Endothelial cell of umbilical vein (primary cell): ENCODE results near the gene SFTPA1. TPM values are rescaled to one million over a fixed set of nuclear protein-coding genes. Genes with fewer than 3 reads are reported as not detected.

Source experiments
- BruUV-seq: library from RNA; stranded (reverse); fragments of 400-500 nt; replicated peaks from 2 replicates; lab custom pipeline; 2021; lab: Mats Ljungman, UMichigan
- CTCF ChIA-PET: fragments of 300-600, 350-600 bp; sonication (Branson Sonifier 250); formaldehyde crosslinking; loops from one replicate; lab custom pipeline; 2021; ENCODE audit warnings: antibody characterized with exemption, inconsistent platforms; lab: Charles Lee
- POLR2A ChIA-PET: fragments of 300-600, 350-600 bp; sonication (Branson Sonifier 250); formaldehyde crosslinking; loops from one replicate; lab custom pipeline; 2021; ENCODE audit warnings: antibody characterized with exemption, inconsistent platforms; lab: Charles Lee
- DNase-seq: peaks from one replicate; pipeline ENCODE4 v3.0.0-alpha.2; 2011; ENCODE audit warnings: low read depth, low spot score
- FAIRE-seq: peaks from 2 replicates; lab custom pipeline; 2011; peaks lifted over from hg19 to GRCh38; lab: Jason Lieb, UNC
- H2AFZ ChIP-seq: 2 replicates; pipeline ENCODE4 v1.6.0; 2012; ENCODE audit warnings: low read depth, low read length, control low read depth, inconsistent platforms
- H3K27ac ChIP-seq: 2 replicates; pipeline ENCODE4 v1.5.1; 2011; ENCODE audit warnings: low read depth, mild to moderate bottlenecking, control low read depth, low read length, moderate library complexity; ENCODE audit not compliant: insufficient read depth
- H3K27me3 ChIP-seq, 2 experiments: 2 replicates each; pipeline versions ENCODE4 v1.6.0 to v1.6.1; 2011; ENCODE audit warnings: low read length in 2 of 2, mixed read lengths in 1 of 2; ENCODE audit not compliant: control insufficient read depth in 2 of 2, insufficient read depth in 2 of 2
- H3K36me3 ChIP-seq, 2 experiments: 2 replicates in 1 of 2; 3 replicates in 1 of 2; pipeline ENCODE4 v1.5.1; 2011; ENCODE audit warnings: low read length in 2 of 2, mild to moderate bottlenecking in 1 of 2, moderate library complexity in 1 of 2; ENCODE audit not compliant: control insufficient read depth in 2 of 2, insufficient read depth in 2 of 2; ENCODE audit errors: extremely low read depth in 1 of 2
- H3K4me1 ChIP-seq: 3 replicates; pipeline ENCODE4 v1.5.1; 2011; ENCODE audit warnings: mild to moderate bottlenecking, low read length; ENCODE audit not compliant: control insufficient read depth, insufficient read depth; ENCODE audit errors: extremely low read depth
- H3K4me2 ChIP-seq: 2 replicates; pipeline ENCODE4 v1.6.1; 2011; ENCODE audit warnings: low read length, control low read depth, mixed read lengths; ENCODE audit not compliant: insufficient read depth
- H3K4me3 ChIP-seq, 3 experiments: fragments of 200-600 bp in 1 of 3; sonication (generic), shearing (Covaris generic) in 1 of 3; replicated peaks in 1 of 3; 2 replicates each; pipeline ENCODE4 v1.5.1; 2011 to 2016; ENCODE audit warnings: control low read depth in 3 of 3, low read length in 3 of 3, mild to moderate bottlenecking in 2 of 3, inconsistent platforms in 1 of 3, low read depth in 1 of 3, moderate library complexity in 1 of 3; ENCODE audit not compliant: insufficient read depth in 1 of 3
- H3K79me2 ChIP-seq: 2 replicates; pipeline ENCODE4 v1.6.0; 2012; ENCODE audit warnings: low read length, inconsistent platforms; ENCODE audit not compliant: control insufficient read depth, insufficient read depth
- H3K9ac ChIP-seq: replicated peaks from 2 replicates; pipeline ENCODE3; 2011; ENCODE audit warnings: low read length, control low read depth; ENCODE audit not compliant: insufficient read depth; ENCODE audit errors: extremely low read depth
- H3K9me1 ChIP-seq: replicated peaks from 3 replicates; pipeline ENCODE4 v1.6.0; 2011; ENCODE audit warnings: mild to moderate bottlenecking, low read length; ENCODE audit not compliant: control insufficient read depth, insufficient read depth; ENCODE audit errors: extremely low read depth
- H3K9me3 ChIP-seq: replicated peaks from 2 replicates; pipeline ENCODE4 v1.5.1; 2012; ENCODE audit warnings: low read length, inconsistent platforms; ENCODE audit not compliant: control insufficient read depth, insufficient read depth
- H4K20me1 ChIP-seq: replicated peaks from 2 replicates; pipeline ENCODE3; 2011; ENCODE audit warnings: mild to moderate bottlenecking, low read length; ENCODE audit not compliant: control insufficient read depth, insufficient read depth; ENCODE audit errors: extremely low read depth
- EZH2 ChIP-seq: IDR thresholded peaks from 2 replicates; pipeline ENCODE4 v1.6.1; 2012; ENCODE audit warnings: borderline replicate concordance, low read depth, mild to moderate bottlenecking, moderate library complexity, low read length, inconsistent platforms; ENCODE audit not compliant: severe bottlenecking
- FOS ChIP-seq: IDR thresholded peaks from 2 replicates; pipeline ENCODE4 v1.6.1; 2011; ENCODE audit warnings: mild to moderate bottlenecking, low read length, moderate library complexity, borderline replicate concordance; ENCODE audit not compliant: insufficient read depth
- GATA2 ChIP-seq: IDR thresholded peaks from 2 replicates; pipeline ENCODE4 v1.7.0; 2011; ENCODE audit warnings: low read depth, mild to moderate bottlenecking, moderate library complexity, mixed read lengths, low read length; ENCODE audit not compliant: insufficient read length, insufficient read depth
- JUN ChIP-seq: IDR thresholded peaks from 2 replicates; pipeline ENCODE4 v1.6.1; 2011; ENCODE audit warnings: borderline replicate concordance, low read depth; ENCODE audit not compliant: insufficient read length, insufficient read depth
- MYC ChIP-seq: IDR thresholded peaks from one replicate; pipeline ENCODE4 v1.6.1; 2011; ENCODE audit warnings: mild to moderate bottlenecking, low read depth, low read length
- POLR2A ChIP-seq: IDR thresholded peaks from 2 replicates; pipeline ENCODE4 v1.6.1; 2012; ENCODE audit warnings: low read depth, mild to moderate bottlenecking, control low read depth, low read length
- POLR2AphosphoS5 ChIP-seq: IDR thresholded peaks from 2 replicates; pipeline ENCODE4 v1.6.1; 2012; ENCODE audit warnings: low read depth, mild to moderate bottlenecking, control low read depth, low read length, moderate library complexity; ENCODE audit not compliant: insufficient read depth
- dilution Hi-C: fragments of 300-500 bp; cut with MboI; formaldehyde crosslinking; loops from one replicate; pipeline ENCODE4 v1.15.0; 2019; ENCODE audit warnings: low sequenced_read_pairs; ENCODE audit not compliant: extremely low pct_ligation_motif_present
- intact Hi-C: fragments of 100-400 bp; cut with micrococcal nuclease; formaldehyde crosslinking; loops from one replicate; pipeline ENCODE4 v1.10.0; 2022
- polyA plus RNA-seq, 4 experiments: library from polyadenylated mRNA; depleted of rRNA in 3 of 4; stranded (reverse) in 3 of 4; unstranded in 1 of 4; fragments of >200 nt; gene quantifications; 2 replicates each; pipeline versions ENCODE4 v1.2.1 to v1.2.3, GENCODE V29; 2011 to 2012; ENCODE audit warnings: missing spikeins in 1 of 4
- total RNA-seq: library from RNA; stranded (reverse); gene quantifications from 2 replicates; pipeline ENCODE4 v1.2.3, GENCODE V29; 2021
- TF ChIP-seq, protein P1 (sequence below), 2 donors: IDR thresholded peaks; 1 replicate in 1 of 2; 2 replicates in 1 of 2; pipeline ENCODE4 v1.5.1; 2011; ENCODE audit warnings: low read length in 2 of 2, mild to moderate bottlenecking in 2 of 2, moderate library complexity in 2 of 2, control low read depth in 1 of 2, inconsistent platforms in 1 of 2, low read depth in 1 of 2; ENCODE audit not compliant: insufficient read depth in 1 of 2; ENCODE audit errors: extremely low read depth in 1 of 2
- TF ChIP-seq, protein P2 (sequence below): IDR thresholded peaks from 2 replicates; pipeline ENCODE4 v1.6.1; 2011; ENCODE audit not compliant: insufficient read depth, insufficient read length

SFTPA1 gene
- total and polyA plus RNA-seq, 2 donors (not counting 3 experiments of a cell fraction or from before 2014, with no cell fraction given), result not detected

GRCh38 chr10:79583488-79584024 lies 27.2 kb upstream of the SFTPA1 start:
- no TSS peak for BruUV-seq
- Histone ChIP-seq H3K4me2 (no peak overlapping the region), H3K27me3 (peaks cover 3 to 4% of the 10 kb centered on the region in 2 experiments), H4K20me1 (no peaks in the 10 kb centered on the region), H3K79me2 (no peaks in the 10 kb centered on the region), H3K9me1 (no peaks in the 10 kb centered on the region), H3K9ac (no peak overlapping the region), H3K27ac (no peak overlapping the region), H3K36me3 (no peaks in the 10 kb centered on the region), H2AFZ (no peak overlapping the region), H3K4me3 (no peak overlapping the region), H3K4me1 (no peaks in the 10 kb centered on the region), H3K9me3 (no peaks in the 10 kb centered on the region)
- ChIA-PET CTCF (no interaction called here), POLR2A (no interaction called here)
- intact Hi-C loops (no loop called here), dilution Hi-C loops (no loop called here)
- TF ChIP-seq, protein P1, sequence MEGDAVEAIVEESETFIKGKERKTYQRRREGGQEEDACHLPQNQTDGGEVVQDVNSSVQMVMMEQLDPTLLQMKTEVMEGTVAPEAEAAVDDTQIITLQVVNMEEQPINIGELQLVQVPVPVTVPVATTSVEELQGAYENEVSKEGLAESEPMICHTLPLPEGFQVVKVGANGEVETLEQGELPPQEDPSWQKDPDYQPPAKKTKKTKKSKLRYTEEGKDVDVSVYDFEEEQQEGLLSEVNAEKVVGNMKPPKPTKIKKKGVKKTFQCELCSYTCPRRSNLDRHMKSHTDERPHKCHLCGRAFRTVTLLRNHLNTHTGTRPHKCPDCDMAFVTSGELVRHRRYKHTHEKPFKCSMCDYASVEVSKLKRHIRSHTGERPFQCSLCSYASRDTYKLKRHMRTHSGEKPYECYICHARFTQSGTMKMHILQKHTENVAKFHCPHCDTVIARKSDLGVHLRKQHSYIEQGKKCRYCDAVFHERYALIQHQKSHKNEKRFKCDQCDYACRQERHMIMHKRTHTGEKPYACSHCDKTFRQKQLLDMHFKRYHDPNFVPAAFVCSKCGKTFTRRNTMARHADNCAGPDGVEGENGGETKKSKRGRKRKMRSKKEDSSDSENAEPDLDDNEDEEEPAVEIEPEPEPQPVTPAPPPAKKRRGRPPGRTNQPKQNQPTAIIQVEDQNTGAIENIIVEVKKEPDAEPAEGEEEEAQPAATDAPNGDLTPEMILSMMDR (IDR thresholded peaks at IDR 0.05; ENCODE audit: extremely low read depth in 1 of 2, insufficient read depth in 1 of 2, low read depth in 1 of 2, low read length in 2 of 2), result no peak
- no peak for TF ChIP-seq EZH2
- TF ChIP-seq FOS, result no peak
- TF ChIP-seq MYC, result no peak
- TF ChIP-seq POLR2AphosphoS5, result no peak
- TF ChIP-seq POLR2A, result no peak
- TF ChIP-seq GATA2, result no peak
- TF ChIP-seq JUN, result no peak
- TF ChIP-seq, protein P2, sequence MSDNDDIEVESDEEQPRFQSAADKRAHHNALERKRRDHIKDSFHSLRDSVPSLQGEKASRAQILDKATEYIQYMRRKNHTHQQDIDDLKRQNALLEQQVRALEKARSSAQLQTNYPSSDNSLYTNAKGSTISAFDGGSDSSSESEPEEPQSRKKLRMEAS, result no peak
- FAIRE-seq (no peak), DNase-seq (no peak)
